SH-SY5Y (cell line): ENCODE data around the gene RBCK1.

Source experiments
- GATA2 ChIP-seq: IDR thresholded peaks from 2 replicates; pipeline ENCODE4 v1.6.1; 2011; ENCODE audit warnings: mild to moderate bottlenecking, low read depth, low read length
- GATA3 ChIP-seq: IDR thresholded peaks from 2 replicates; pipeline ENCODE4 v1.6.1; 2011; ENCODE audit warnings: low read depth, mild to moderate bottlenecking, low read length, moderate library complexity

GRCh38 chr20:366719-367485, 41.2 kb upstream of the RBCK1 start:
- no peak for TF ChIP-seq GATA3
- no peak for TF ChIP-seq GATA2
